GM21528 (cell line): ENCODE results near the gene PTPRD.
A peak's percentile ranks its signal among the peaks of the same experiment; 100 is the strongest.

ENCODE experiments used
- ATAC-seq: cut with Tn5 transposase; IDR thresholded peaks from one replicate; pipeline ENCODE4 v1.9.1; 2021; ENCODE audit warnings: mild to moderate bottlenecking, moderate library complexity; ENCODE audit not compliant: unreplicated experiment, low FRiP score

The PTPRD gene

GRCh38 chr9:10274175-10274574 is 338.6 kb downstream of the PTPRD start:
- no peak for ATAC-seq

- ATAC-seq = no peak
Observed at GRCh38 chr9:10272830-10273229, 340.0 kb downstream of the PTPRD start.

GRCh38 chr9:10268531-10269485 is 344.0 kb downstream of the PTPRD start:
- ATAC-seq = no peak

GRCh38 chr9:10265153-10265631 is 347.6 kb downstream of the PTPRD start:
- ATAC-seq = no peak

- ATAC-seq = no peak
Observed at GRCh38 chr9:10260501-10260900, 352.3 kb downstream of the PTPRD start.

GRCh38 chr9:10259668-10260067 is 353.1 kb downstream of the PTPRD start:
- no peak for ATAC-seq

- ATAC-seq = no peak
Observed at GRCh38 chr9:10255758-10256157, 357.0 kb downstream of the PTPRD start.

GRCh38 chr9:10254338-10254737 is 358.5 kb downstream of the PTPRD start:
- no peak for ATAC-seq

GRCh38 chr9:10253341-10253740 is 359.5 kb downstream of the PTPRD start:
- no peak for ATAC-seq

- ATAC-seq = no peak
Observed at GRCh38 chr9:10252174-10252573, 360.6 kb downstream of the PTPRD start.

- no peak for ATAC-seq
Observed at GRCh38 chr9:10251490-10251889, 361.3 kb downstream of the PTPRD start.

GRCh38 chr9:10250219-10250618 is 362.6 kb downstream of the PTPRD start:
- no peak for ATAC-seq

GRCh38 chr9:10248890-10249289 is 363.9 kb downstream of the PTPRD start:
- no peak for ATAC-seq

GRCh38 chr9:10242255-10242654 is 370.5 kb downstream of the PTPRD start:
- no peak for ATAC-seq

- ATAC-seq = no peak
Observed at GRCh38 chr9:10238087-10238486, 374.7 kb downstream of the PTPRD start.

- no peak for ATAC-seq
Observed at GRCh38 chr9:10237584-10237983, 375.2 kb downstream of the PTPRD start.

- no peak for ATAC-seq
Observed at GRCh38 chr9:10236161-10236560, 376.6 kb downstream of the PTPRD start.

- ATAC-seq = no peak
Observed at GRCh38 chr9:10235376-10235775, 377.4 kb downstream of the PTPRD start.

- ATAC-seq = no peak
Observed at GRCh38 chr9:10232352-10232930, 380.4 kb downstream of the PTPRD start.

- ATAC-seq = peak; percentile 96
Observed at GRCh38 chr9:10230512-10230911, 382.3 kb downstream of the PTPRD start.

- no peak for ATAC-seq
Observed at GRCh38 chr9:10228082-10228481, 384.7 kb downstream of the PTPRD start.

GRCh38 chr9:10226996-10227395 is 385.8 kb downstream of the PTPRD start:
- ATAC-seq = no peak
